Effector memory CD8-positive, alpha-beta T cell (primary cell): ENCODE measurements around the gene RTBDN.
"Not testable (repeated sequence)": the region's sequence is repeated elsewhere in the genome, so short reads cannot be mapped to it uniquely, and the experiment has no call there.

ENCODE experiments used
- ATAC-seq: fragments of 150-1000 bp; cut with Tn5 transposase; replicated peaks from 2 replicates; pipeline ENCODE4 v1.10.0; 2021; ENCODE audit warnings: mild to moderate bottlenecking, moderate library complexity
- DNase-seq, 3 experiments: peaks; one replicate each; pipeline ENCODE4 v3.0.0; 2021
- H3K27ac Mint-ChIP-seq, 2 donors: one replicate each; pipeline ENCODE4 v1.8.0; 2022; ENCODE audit warnings: mild to moderate bottlenecking in 2 of 2, mixed read lengths in 2 of 2, moderate library complexity in 2 of 2
- H3K27me3 Mint-ChIP-seq, 2 donors: one replicate each; pipeline ENCODE4 v1.8.0; 2022; ENCODE audit warnings: mixed read lengths in 2 of 2
- H3K36me3 Mint-ChIP-seq: one replicate; pipeline ENCODE4 v1.8.0; 2022; ENCODE audit warnings: mild to moderate bottlenecking, moderate library complexity, mixed read lengths; ENCODE audit not compliant: insufficient read depth
- H3K4me1 Mint-ChIP-seq, 2 donors: one replicate each; pipeline ENCODE4 v1.8.0; 2022; ENCODE audit warnings: low read depth in 2 of 2, mixed read lengths in 2 of 2
- H3K4me3 Mint-ChIP-seq, 2 donors: one replicate each; pipeline ENCODE4 v1.8.0; 2022; ENCODE audit warnings: mild to moderate bottlenecking in 2 of 2, mixed read lengths in 2 of 2, moderate library complexity in 2 of 2
- H3K9me3 Mint-ChIP-seq, 2 donors: one replicate each; pipeline ENCODE4 v1.8.0; 2022; ENCODE audit warnings: mixed read lengths in 2 of 2

The RTBDN gene

GRCh38 chr19:12866416-12867119, 32.2 kb upstream of the RTBDN start:
- Mint-ChIP-seq H3K27me3 (peaks cover 8 to 32% of the 10 kb centered on the region in 2 donors), H3K9me3 (no peaks in the 10 kb centered on the region), H3K27ac (no peak overlapping the region), H3K36me3 (peaks cover 7% of the 10 kb centered on the region), H3K4me3 (peak overlapping the region; percentile 66 to 73), H3K4me1 (peaks cover 8% of the 10 kb centered on the region in 2 donors)
- ATAC-seq (no peak), DNase-seq (no peak)

GRCh38 chr19:12865746-12866415, 31.5 kb upstream of the RTBDN start:
- peaks cover 8 to 37% of the 10 kb centered on the region in 2 donors for H3K27me3 Mint-ChIP-seq
- H3K27ac Mint-ChIP-seq, result no peak overlapping the region
- peak overlapping the region; percentile 66 to 73 for H3K4me3 Mint-ChIP-seq
- no peaks in the 10 kb centered on the region for H3K9me3 Mint-ChIP-seq
- DNase-seq, result no peak
- H3K4me1 Mint-ChIP-seq, result peaks cover 8% of the 10 kb centered on the region in 2 donors
- peaks cover 7% of the 10 kb centered on the region for H3K36me3 Mint-ChIP-seq
- no peak for ATAC-seq

- no peak for DNase-seq
- no peak overlapping the region for H3K4me3 Mint-ChIP-seq
- H3K27ac Mint-ChIP-seq, result no peak overlapping the region
- no peak for ATAC-seq
- peaks cover 8 to 40% of the 10 kb centered on the region in 2 donors for H3K27me3 Mint-ChIP-seq
- peaks cover 7% of the 10 kb centered on the region for H3K36me3 Mint-ChIP-seq
- no peaks in the 10 kb centered on the region for H3K9me3 Mint-ChIP-seq
- H3K4me1 Mint-ChIP-seq, result peaks cover 8% of the 10 kb centered on the region in 2 donors
Measured at GRCh38 chr19:12864721-12865715, 30.6 kb upstream of the RTBDN start.

GRCh38 chr19:12864143-12864542, 29.8 kb upstream of the RTBDN start:
- ATAC-seq (no peak), DNase-seq (no peak)
- Mint-ChIP-seq H3K4me1 (peaks cover 8% of the 10 kb centered on the region in 2 donors), H3K27me3 (peaks cover 8 to 40% of the 10 kb centered on the region in 2 donors), H3K27ac (no peak overlapping the region), H3K9me3 (no peaks in the 10 kb centered on the region), H3K4me3 (no peak overlapping the region), H3K36me3 (peaks cover 7% of the 10 kb centered on the region)

- DNase-seq, result no peak
- peaks cover under 1 to 10% of the 10 kb centered on the region in 2 donors for H3K27me3 Mint-ChIP-seq
- H3K27ac Mint-ChIP-seq, result no peak overlapping the region
- H3K9me3 Mint-ChIP-seq, result no peaks in the 10 kb centered on the region
- H3K36me3 Mint-ChIP-seq, result no peaks in the 10 kb centered on the region
- ATAC-seq, result no peak
- no peak overlapping the region for H3K4me3 Mint-ChIP-seq
- no peaks in the 10 kb centered on the region for H3K4me1 Mint-ChIP-seq
Measured at GRCh38 chr19:12859546-12859945, 25.2 kb upstream of the RTBDN start.

- no peaks in the 10 kb centered on the region for H3K36me3 Mint-ChIP-seq
- ATAC-seq (no peak), DNase-seq (no peak)
- H3K4me3 Mint-ChIP-seq, result no peak overlapping the region
- no peaks in the 10 kb centered on the region for H3K4me1 Mint-ChIP-seq
- no peaks in the 10 kb centered on the region for H3K9me3 Mint-ChIP-seq
- H3K27ac Mint-ChIP-seq, result no peak overlapping the region
- H3K27me3 Mint-ChIP-seq, result peaks cover 0 to 8% of the 10 kb centered on the region in 2 donors
Measured at GRCh38 chr19:12858041-12858928, 23.9 kb upstream of the RTBDN start.

GRCh38 chr19:12856653-12857052, 22.3 kb upstream of the RTBDN start:
- H3K4me3 Mint-ChIP-seq, result no peak overlapping the region
- H3K9me3 Mint-ChIP-seq, result no peaks in the 10 kb centered on the region
- H3K27ac Mint-ChIP-seq, result no peak overlapping the region
- DNase-seq (no peak), ATAC-seq (no peak)
- H3K4me1 Mint-ChIP-seq, result no peaks in the 10 kb centered on the region
- H3K36me3 Mint-ChIP-seq, result no peaks in the 10 kb centered on the region
- H3K27me3 Mint-ChIP-seq, result peaks cover 0 to 8% of the 10 kb centered on the region in 2 donors

- DNase-seq (peak; percentile 83 to 88 (median 84)), ATAC-seq (peak; percentile 98)
- Mint-ChIP-seq H3K4me3 (peak overlapping the region; percentile 43 to 49), H3K9me3 (no peaks in the 10 kb centered on the region), H3K4me1 (peaks cover 0 to 4% of the 10 kb centered on the region in 2 donors), H3K27me3 (peaks cover 31 to 37% of the 10 kb centered on the region in 2 donors), H3K36me3 (no peaks in the 10 kb centered on the region), H3K27ac (peak overlapping the region in 1 of 2 donors; percentile 75)
Measured at GRCh38 chr19:12847159-12848139, 13.1 kb upstream of the RTBDN start.

GRCh38 chr19:12846613-12847012, 12.2 kb upstream of the RTBDN start:
- not testable (repeated sequence) for H3K4me1 Mint-ChIP-seq, H3K27ac Mint-ChIP-seq, H3K9me3 Mint-ChIP-seq, H3K36me3 Mint-ChIP-seq, DNase-seq, ATAC-seq
- peaks cover 40 to 46% of the 10 kb centered on the region in 2 donors for H3K27me3 Mint-ChIP-seq
- peak overlapping the region in 1 of 2 donors; percentile 28 for H3K4me3 Mint-ChIP-seq

GRCh38 chr19:12843999-12844732, 9.8 kb upstream of the RTBDN start:
- Mint-ChIP-seq H3K27ac (no peak overlapping the region), H3K4me3 (no peak overlapping the region), H3K4me1 (peaks cover 12 to 16% of the 10 kb centered on the region in 2 donors), H3K9me3 (no peaks in the 10 kb centered on the region), H3K36me3 (peaks cover 2% of the 10 kb centered on the region), H3K27me3 (peaks cover 62 to 68% of the 10 kb centered on the region in 2 donors)
- DNase-seq, result no peak
- ATAC-seq, result no peak

- H3K27me3 Mint-ChIP-seq, result peaks cover 70% of the 10 kb centered on the region in 2 donors
- H3K4me3 Mint-ChIP-seq, result no peak overlapping the region
- H3K36me3 Mint-ChIP-seq, result peaks cover 2% of the 10 kb centered on the region
- H3K27ac Mint-ChIP-seq, result no peak overlapping the region
- no peak for ATAC-seq
- peaks cover 20 to 22% of the 10 kb centered on the region in 2 donors for H3K4me1 Mint-ChIP-seq
- H3K9me3 Mint-ChIP-seq, result no peaks in the 10 kb centered on the region
- no peak for DNase-seq
Measured at GRCh38 chr19:12843328-12843727, 8.9 kb upstream of the RTBDN start.
